Memory B cell (primary cell): Measurements from ENCODE around the gene MYO6.

Experiments used
- ATAC-seq: fragments of 150-1000 bp; cut with Tn5 transposase; 2 replicates; pipeline ENCODE4 v1.10.0; 2021; ENCODE audit warnings: low read depth, mild to moderate bottlenecking, moderate library complexity
- DNase-seq, 2 donors: peaks; one replicate each; pipeline ENCODE4 v3.0.0; 2022; ENCODE audit warnings: low spot score in 2 of 2
- H3K27ac Mint-ChIP-seq: one replicate; pipeline ENCODE4 v1.8.0; 2022; ENCODE audit warnings: mild to moderate bottlenecking, moderate library complexity, mixed read lengths
- H3K27me3 Mint-ChIP-seq: one replicate; pipeline ENCODE4 v1.8.0; 2022; ENCODE audit warnings: mixed read lengths
- H3K36me3 Mint-ChIP-seq: one replicate; pipeline ENCODE4 v1.8.0; 2022; ENCODE audit warnings: mild to moderate bottlenecking, mixed read lengths
- H3K4me1 Mint-ChIP-seq: one replicate; pipeline ENCODE4 v1.8.0; 2022; ENCODE audit warnings: mixed read lengths
- H3K4me3 Mint-ChIP-seq: one replicate; pipeline ENCODE4 v1.8.0; 2022; ENCODE audit warnings: mild to moderate bottlenecking, moderate library complexity, mixed read lengths
- H3K9me3 Mint-ChIP-seq: one replicate; pipeline ENCODE4 v1.8.0; 2022; ENCODE audit warnings: mixed read lengths

Gene MYO6

DNA sequence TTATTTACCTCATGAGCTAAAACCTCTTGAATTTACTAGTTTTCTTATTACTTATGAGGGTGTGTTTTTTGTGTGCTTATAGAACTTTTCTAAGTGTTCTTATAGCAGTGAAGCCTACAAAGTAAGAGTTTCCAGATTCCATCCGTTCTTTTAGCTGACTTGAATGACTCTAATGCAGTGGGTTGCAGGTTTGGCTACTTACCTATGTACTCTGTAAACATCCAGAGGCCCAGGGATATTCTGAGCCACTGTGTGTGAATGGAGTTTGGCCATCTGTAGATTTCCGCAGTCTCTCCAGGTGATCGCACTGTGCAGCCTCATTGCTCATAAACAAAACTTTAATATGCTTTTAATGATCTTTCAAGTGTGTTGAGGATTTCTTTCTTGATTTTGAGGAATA is 157.8 kb downstream of the MYO6 start:
- H3K36me3 Mint-ChIP-seq: peaks cover 2% of the 10 kb centered on the region
- H3K4me1 Mint-ChIP-seq: no peaks in the 10 kb centered on the region
- H3K4me3 Mint-ChIP-seq: no peak overlapping the region
- ATAC-seq (no peak), DNase-seq (no peak)
- H3K27me3 Mint-ChIP-seq: peaks cover 2% of the 10 kb centered on the region
- H3K27ac Mint-ChIP-seq: no peak overlapping the region
- H3K9me3 Mint-ChIP-seq: no peaks in the 10 kb centered on the region

DNA sequence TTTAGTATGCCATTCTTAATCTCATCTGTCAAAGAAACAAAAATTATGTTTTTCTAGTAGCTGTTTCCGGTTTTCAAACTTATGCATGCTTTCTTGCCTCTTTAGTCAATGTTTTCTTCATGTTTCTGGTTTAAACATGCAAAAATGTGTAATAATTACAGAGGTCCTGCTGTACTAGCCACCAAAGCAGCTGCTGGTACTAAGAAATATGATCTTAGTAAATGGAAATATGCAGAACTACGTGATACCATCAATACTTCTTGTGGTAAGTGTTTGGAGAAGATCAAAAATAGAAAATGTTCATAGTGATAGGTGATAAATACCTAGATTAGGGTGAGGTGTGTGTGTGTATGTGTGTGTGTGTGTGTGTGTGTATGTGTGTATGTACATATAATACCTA is 158.4 kb downstream of the MYO6 start:
- no peak overlapping the region for H3K27ac Mint-ChIP-seq
- H3K36me3 Mint-ChIP-seq: peaks cover 2% of the 10 kb centered on the region
- ATAC-seq: no peak
- H3K4me3 Mint-ChIP-seq: no peak overlapping the region
- H3K4me1 Mint-ChIP-seq: no peaks in the 10 kb centered on the region
- no peak for DNase-seq
- H3K9me3 Mint-ChIP-seq: no peaks in the 10 kb centered on the region
- peaks cover 2% of the 10 kb centered on the region for H3K27me3 Mint-ChIP-seq

DNA sequence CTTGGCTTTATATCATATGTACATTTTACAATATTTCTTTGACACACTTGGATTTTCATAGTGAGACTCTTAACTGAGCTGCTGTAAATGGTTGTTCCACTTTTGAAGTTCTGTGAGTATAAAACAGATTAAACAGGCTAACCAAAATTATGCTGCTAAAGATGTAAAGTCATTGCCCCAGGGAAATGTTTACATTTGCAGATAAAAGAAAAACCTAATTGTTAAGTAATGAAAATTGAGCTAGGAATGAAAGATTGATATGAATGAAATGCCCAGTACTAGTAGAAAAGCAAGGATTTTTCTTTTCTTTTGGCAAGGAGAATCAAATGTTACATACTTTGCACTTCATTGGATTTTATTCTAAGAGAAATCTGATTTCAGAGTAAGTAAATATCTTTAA is 164.0 kb downstream of the MYO6 start:
- ATAC-seq: no peak
- Mint-ChIP-seq H3K4me3 (no peak overlapping the region), H3K9me3 (no peaks in the 10 kb centered on the region), H3K4me1 (no peaks in the 10 kb centered on the region), H3K36me3 (no peaks in the 10 kb centered on the region), H3K27me3 (peaks cover 5% of the 10 kb centered on the region), H3K27ac (no peak overlapping the region)
- DNase-seq: no peak

DNA sequence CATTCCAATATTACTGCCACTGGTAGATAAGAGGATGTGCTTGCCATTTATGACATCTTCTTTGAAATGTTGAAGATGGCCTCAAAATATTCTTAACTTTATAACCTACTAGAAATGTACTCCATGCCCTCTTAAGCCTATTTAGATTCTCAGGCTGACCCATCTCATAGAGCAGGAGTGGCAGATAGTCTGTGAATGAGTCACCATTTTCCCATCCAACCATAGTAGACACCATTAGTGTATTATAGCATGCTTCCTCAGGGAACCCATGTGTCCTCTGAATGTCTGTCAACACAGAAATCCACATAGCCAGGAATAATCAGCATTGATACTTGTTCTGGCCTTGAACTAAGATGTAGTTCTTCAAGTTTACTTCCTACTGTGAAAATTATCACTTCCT is 173.2 kb downstream of the MYO6 start:
- peaks cover 5% of the 10 kb centered on the region for H3K27me3 Mint-ChIP-seq
- H3K9me3 Mint-ChIP-seq: no peaks in the 10 kb centered on the region
- no peak overlapping the region for H3K27ac Mint-ChIP-seq
- H3K4me3 Mint-ChIP-seq: no peak overlapping the region
- DNase-seq (no peak), ATAC-seq (no peak)
- H3K36me3 Mint-ChIP-seq: no peaks in the 10 kb centered on the region
- no peaks in the 10 kb centered on the region for H3K4me1 Mint-ChIP-seq

DNA sequence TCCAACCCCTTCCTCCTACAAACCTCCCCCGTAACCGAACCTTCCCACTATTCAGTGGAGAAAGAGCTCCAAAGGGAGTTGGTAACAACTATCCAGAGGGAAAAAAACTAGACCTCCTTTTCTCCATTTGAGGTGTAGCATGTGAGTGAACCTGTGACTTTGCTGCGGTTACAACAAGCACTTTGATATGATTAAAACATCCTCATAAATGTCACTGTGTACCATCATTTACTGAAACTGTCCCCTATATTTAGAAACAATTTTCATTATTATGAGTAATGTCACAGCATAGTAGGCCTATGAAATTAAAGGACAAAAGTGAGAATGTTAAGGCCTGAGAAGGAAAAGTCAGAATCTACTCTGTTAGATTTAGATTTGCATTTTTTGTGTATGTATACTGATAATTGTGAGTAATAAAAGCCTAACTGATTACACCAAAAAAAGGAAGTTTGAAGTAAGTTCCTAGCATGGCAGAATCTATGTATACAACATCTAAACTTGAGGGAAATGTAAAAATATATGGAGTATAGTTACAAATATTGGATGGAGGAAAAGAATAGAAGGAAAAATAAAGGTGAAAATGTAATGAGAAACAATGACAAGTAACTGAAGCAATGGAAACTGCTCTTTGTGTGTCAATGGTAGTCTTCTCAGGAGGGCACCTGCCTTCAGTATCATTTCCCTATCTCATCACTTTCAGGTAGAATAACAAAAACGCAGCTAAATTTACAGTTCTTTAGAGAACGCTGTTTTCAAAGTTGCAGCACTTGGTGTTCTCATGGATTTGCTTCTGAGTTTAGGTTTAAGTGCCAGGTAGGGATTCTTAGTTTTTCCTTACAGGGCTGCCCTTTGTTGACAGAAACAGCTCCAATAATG is 177.5 kb downstream of the MYO6 start:
- DNase-seq: no peak
- Mint-ChIP-seq H3K36me3 (no peaks in the 10 kb centered on the region), H3K4me1 (no peaks in the 10 kb centered on the region), H3K27ac (no peak overlapping the region), H3K9me3 (no peaks in the 10 kb centered on the region), H3K4me3 (no peak overlapping the region), H3K27me3 (no peaks in the 10 kb centered on the region)
- no peak for ATAC-seq

DNA sequence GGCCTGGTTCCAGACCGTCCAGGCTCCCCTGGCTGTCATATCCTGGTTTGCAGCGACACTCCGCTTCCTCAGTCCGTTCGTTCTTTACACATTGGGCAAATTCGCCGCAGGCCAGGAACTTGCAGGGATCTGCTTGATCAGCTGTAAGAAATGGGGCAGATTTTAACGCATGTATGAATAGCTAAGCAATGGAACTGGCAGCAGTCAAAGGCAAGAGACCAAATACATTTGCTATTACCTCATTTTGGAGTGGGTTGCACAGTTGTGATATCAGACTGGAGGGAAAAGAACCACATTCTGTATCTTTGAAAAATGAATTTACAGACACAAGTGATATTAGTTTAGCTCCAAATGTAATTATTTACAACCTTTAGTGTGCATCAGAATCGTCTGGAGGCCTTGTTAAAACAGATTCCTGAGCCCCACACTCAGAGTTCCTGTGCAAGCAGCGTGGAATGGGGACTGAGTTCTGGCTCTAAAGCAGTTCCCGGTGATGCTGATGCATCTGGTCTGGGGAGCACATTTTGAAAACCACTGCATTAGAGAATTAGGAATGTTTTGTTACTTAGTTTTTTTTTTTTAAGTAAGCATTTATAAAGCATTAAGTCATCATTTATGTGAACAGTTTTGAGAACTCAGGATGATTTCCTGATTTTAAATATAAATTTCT is 182.1 kb downstream of the MYO6 start:
- Mint-ChIP-seq H3K4me3 (no peak overlapping the region), H3K27me3 (peaks cover 7% of the 10 kb centered on the region), H3K36me3 (no peaks in the 10 kb centered on the region), H3K27ac (no peak overlapping the region), H3K4me1 (peaks cover 7% of the 10 kb centered on the region), H3K9me3 (no peaks in the 10 kb centered on the region)
- no peak for DNase-seq
- ATAC-seq: no peak

DNA sequence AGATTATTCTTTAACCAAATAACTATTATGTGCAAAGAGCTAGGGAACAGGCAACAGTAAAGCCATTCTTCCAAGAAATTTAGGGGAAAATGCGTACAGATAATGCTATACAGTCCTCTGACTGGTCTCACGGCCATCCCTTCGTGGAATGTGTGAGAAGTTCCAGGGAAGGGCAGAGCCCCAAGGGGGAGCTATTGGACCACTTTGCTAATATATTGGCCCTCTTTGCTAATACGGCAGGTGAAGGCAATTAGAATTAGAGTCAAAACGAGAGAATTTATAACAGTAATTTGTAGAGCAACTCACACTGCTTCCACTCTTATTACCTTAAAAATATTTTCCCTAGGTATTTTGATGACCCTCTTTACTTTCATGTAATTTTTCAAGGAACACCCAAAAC is 183.0 kb downstream of the MYO6 start:
- ATAC-seq (no peak), DNase-seq (no peak)
- Mint-ChIP-seq H3K4me1 (peaks cover 7% of the 10 kb centered on the region), H3K9me3 (no peaks in the 10 kb centered on the region), H3K36me3 (no peaks in the 10 kb centered on the region), H3K27me3 (peaks cover 7% of the 10 kb centered on the region), H3K4me3 (no peak overlapping the region), H3K27ac (no peak overlapping the region)

DNA sequence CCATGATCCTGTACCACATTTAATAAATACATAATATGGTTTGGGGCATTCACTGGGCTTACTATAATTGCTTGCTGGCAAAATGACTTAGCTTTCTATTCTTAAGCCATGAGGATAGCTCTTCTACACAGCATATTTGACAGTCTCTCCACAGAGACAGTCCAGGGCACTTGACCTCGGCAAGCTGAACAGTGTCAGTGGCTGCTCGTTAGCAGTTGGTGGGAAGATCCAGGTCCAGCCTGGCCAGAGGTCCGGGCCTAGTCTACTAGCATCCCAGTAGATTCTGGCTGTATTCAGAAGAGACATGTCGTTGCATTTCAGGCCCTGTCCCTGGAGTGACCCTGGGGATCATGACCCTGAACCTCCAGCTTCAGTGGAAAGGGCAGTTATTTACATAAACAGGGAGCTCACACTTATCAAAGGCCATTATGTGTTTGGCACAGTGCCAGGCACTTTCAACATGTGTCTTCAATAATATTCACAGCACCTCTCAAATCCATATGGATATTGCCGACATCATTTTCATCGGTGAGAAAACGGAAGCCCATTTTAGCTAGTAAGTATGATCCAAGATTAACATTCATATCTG is 184.4 kb downstream of the MYO6 start:
- no peak overlapping the region for H3K27ac Mint-ChIP-seq
- no peak overlapping the region for H3K4me3 Mint-ChIP-seq
- no peak for ATAC-seq
- DNase-seq: no peak
- H3K9me3 Mint-ChIP-seq: no peaks in the 10 kb centered on the region
- no peaks in the 10 kb centered on the region for H3K36me3 Mint-ChIP-seq
- peaks cover 7% of the 10 kb centered on the region for H3K27me3 Mint-ChIP-seq
- H3K4me1 Mint-ChIP-seq: peaks cover 7% of the 10 kb centered on the region

DNA sequence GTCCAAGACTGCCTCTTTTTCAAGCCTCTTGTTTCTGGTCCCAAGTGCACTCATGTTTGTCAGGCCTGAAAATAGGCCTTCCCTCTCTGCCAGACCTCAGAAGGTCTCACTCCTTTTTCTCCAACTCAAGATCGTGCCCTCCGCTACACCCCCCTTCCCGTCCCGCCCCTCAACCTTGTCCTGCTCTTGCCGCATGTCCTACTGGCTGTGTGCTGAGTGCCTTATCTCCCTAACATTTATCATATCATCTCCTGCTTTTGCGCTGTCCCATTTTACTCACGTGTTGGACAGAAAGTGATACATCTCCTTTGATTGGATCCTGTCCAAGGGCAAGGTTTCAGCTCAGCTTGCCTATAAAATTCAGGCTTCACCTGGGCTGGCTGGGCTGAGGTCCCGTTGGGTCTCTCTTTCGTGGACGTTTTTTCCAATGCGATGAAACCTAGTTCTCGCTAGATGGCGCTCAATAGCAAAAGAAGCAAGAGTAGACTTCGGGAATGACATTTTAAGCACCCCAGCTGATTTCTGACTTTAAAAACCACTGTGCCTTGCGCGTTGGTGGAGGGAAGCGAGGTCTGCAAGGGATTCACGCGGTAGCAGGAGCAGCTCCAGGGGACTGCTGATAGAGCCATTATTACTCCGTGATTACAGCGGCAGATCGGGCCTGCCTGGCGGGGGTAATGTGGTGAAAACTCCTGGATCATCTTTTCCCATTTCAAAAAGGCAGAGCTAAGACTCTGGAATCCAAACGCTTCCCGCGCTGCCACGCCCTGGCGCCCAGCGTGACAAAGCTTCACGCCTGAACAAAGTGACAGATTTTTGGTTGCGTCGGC is 185.8 kb downstream of the MYO6 start:
- H3K27ac Mint-ChIP-seq: no peak overlapping the region
- H3K36me3 Mint-ChIP-seq: no peaks in the 10 kb centered on the region
- peaks cover 7% of the 10 kb centered on the region for H3K27me3 Mint-ChIP-seq
- peak; percentile 20 to 31 for DNase-seq
- peak; percentile 41 for ATAC-seq
- H3K9me3 Mint-ChIP-seq: peaks cover under 1% of the 10 kb centered on the region
- H3K4me3 Mint-ChIP-seq: peak overlapping the region; percentile 71
- peaks cover 7% of the 10 kb centered on the region for H3K4me1 Mint-ChIP-seq

DNA sequence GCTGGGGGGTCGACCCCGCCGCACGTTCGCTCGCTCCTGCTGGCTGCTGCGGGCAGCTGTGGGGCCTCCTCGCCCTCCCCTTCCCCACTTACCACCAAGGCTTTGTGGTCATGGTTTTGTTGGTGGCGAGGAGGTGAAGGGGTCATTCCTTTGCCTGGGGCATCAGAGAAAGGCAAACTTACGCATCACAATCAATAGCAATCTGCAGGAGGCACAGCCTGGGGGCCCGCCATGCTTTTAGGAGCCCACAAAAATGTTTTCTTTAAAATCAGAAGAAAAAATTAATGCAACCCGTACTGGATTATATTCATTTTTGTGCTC is 186.4 kb downstream of the MYO6 start:
- H3K4me3 Mint-ChIP-seq: peak overlapping the region; percentile 71
- H3K36me3 Mint-ChIP-seq: no peaks in the 10 kb centered on the region
- DNase-seq (no peak), ATAC-seq (no peak)
- H3K27me3 Mint-ChIP-seq: peaks cover 8% of the 10 kb centered on the region
- peaks cover 3% of the 10 kb centered on the region for H3K9me3 Mint-ChIP-seq
- H3K4me1 Mint-ChIP-seq: peaks cover 7% of the 10 kb centered on the region
- H3K27ac Mint-ChIP-seq: no peak overlapping the region

DNA sequence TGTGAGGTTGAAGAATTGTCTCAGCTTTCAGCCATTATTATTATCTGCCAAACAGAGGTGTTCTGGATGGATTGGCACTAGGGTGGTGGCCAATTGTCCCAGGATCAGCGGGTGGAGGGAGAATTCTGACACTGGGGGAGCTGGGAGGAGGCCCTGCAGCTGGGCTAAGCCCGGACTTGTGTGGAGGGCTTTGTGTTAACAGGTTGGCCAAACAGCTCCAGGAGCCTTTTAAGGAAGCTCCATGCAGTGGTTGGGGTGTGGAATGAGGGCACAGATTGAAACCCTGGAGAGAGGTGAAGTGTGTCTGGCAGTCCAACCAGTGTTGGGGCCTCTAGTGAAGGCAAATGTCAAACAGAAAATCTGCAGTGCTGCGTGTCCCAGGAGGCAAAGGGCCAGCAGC is 187.6 kb downstream of the MYO6 start:
- H3K9me3 Mint-ChIP-seq: peaks cover 3% of the 10 kb centered on the region
- peaks cover 8% of the 10 kb centered on the region for H3K27me3 Mint-ChIP-seq
- H3K36me3 Mint-ChIP-seq: no peaks in the 10 kb centered on the region
- H3K4me3 Mint-ChIP-seq: no peak overlapping the region
- ATAC-seq: no peak
- H3K27ac Mint-ChIP-seq: no peak overlapping the region
- peaks cover 7% of the 10 kb centered on the region for H3K4me1 Mint-ChIP-seq
- DNase-seq: no peak

DNA sequence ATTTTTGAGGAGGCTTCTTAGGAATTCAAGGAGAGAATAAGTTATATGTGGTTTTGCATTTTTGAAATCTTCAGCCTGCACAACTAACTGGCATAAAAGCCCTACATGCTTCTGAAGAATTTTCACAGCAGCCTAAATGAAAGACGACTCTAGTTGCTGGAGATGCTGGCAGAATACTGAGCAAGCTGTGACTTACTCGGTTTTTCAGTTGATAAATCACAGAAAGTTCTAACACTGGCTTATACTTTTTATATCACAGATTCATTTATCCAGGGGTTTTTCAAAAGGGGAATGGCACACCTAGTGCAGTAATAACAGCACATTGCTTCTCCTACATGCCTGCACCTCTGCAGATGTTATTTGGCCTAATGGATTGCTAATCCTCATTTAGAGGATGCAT is 188.8 kb downstream of the MYO6 start:
- H3K27me3 Mint-ChIP-seq: peaks cover 8% of the 10 kb centered on the region
- peaks cover 7% of the 10 kb centered on the region for H3K4me1 Mint-ChIP-seq
- H3K27ac Mint-ChIP-seq: no peak overlapping the region
- ATAC-seq (no peak), DNase-seq (no peak)
- H3K36me3 Mint-ChIP-seq: no peaks in the 10 kb centered on the region
- peaks cover 3% of the 10 kb centered on the region for H3K9me3 Mint-ChIP-seq
- no peak overlapping the region for H3K4me3 Mint-ChIP-seq

DNA sequence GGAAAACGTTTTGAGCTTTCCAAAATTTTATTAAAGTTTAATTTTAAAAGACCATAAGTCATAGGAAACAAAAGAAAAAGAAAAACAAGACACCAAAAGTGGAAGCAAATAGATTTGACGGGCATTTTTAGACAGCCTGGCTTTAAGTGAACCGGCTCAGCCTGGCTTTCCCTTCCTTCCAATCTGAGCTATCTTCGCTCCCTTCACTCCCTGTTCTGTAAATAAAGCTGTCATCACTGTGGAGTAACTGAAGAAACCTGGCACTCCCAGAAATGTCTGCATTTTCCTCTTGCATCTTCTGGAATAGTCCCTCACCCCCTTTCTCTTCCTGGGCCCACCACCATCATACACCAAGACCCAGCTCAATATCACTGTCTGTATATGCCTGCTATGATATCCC is 191.5 kb downstream of the MYO6 start:
- Mint-ChIP-seq H3K36me3 (no peaks in the 10 kb centered on the region), H3K27ac (no peak overlapping the region), H3K4me1 (no peaks in the 10 kb centered on the region), H3K4me3 (no peak overlapping the region), H3K27me3 (peaks cover 2% of the 10 kb centered on the region), H3K9me3 (peaks cover 3% of the 10 kb centered on the region)
- ATAC-seq: no peak
- no peak for DNase-seq

DNA sequence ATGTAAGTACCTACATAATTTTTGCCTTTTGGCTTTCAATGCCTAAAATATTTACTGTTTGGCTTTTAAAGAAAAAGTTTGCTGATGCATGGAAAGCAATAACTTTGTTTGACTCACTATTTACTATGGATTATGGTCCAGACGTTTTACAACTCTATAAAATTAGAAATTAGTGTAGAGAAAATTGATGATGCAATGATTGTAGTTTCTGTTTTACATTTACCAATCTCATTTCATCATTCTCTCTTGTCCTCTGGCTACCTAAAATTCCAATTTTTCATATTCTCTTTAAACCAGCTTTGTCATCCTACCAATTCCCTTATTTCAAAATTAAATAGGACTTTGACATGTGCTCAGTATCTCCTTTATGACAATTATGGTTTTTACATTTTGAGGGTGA is 192.5 kb downstream of the MYO6 start:
- H3K36me3 Mint-ChIP-seq: no peaks in the 10 kb centered on the region
- H3K27ac Mint-ChIP-seq: no peak overlapping the region
- peaks cover 2% of the 10 kb centered on the region for H3K27me3 Mint-ChIP-seq
- DNase-seq (no peak), ATAC-seq (no peak)
- H3K4me1 Mint-ChIP-seq: no peaks in the 10 kb centered on the region
- H3K4me3 Mint-ChIP-seq: no peak overlapping the region
- peaks cover 3% of the 10 kb centered on the region for H3K9me3 Mint-ChIP-seq
